ENCODE measurements around the gene CACNB4. TPM values are rescaled to one million over a fixed set of nuclear protein-coding genes. Genes with fewer than 3 reads are reported as not detected.

CACNB4 gene
- total and polyA plus RNA-seq, 10 of the 15 experiments (the other 5 are each of a cell fraction or from before 2014, with no cell fraction given), result 2.0 to 21.6 (median 9.3) TPM

DNA sequence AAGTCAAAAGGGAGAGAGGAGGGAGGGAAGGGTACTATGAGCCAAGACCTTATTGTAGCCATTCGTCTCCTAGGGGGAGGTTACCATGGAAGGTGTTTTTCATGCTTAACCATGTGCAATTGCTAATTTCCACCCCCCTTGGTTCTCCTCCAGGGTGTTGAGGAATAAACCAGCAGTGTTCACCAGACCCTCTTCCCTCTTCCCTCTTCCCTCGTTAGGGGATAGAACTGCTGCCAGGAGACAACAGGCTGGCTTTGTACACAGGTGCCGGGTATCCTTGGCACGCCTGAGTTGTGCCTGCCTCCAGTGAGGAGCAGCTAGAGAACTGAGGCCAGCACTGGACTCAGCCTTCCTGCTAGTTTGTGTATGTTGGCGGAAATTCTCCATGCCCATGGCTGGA is 229.6 kb downstream of the CACNB4 start:
- Histone ChIP-seq H3K9me3 (replicated peaks; ENCODE audit: control insufficient read depth, insufficient read depth, low read length) (no peaks in the 10 kb centered on the region), H3K4me2 (ENCODE audit: control insufficient read depth, insufficient read depth) (no peak overlapping the region), H3K9ac (ENCODE audit: control insufficient read depth, insufficient read depth, low read length) (no peak overlapping the region), H3K27me3 (replicated peaks in 1 of 2; ENCODE audit: control insufficient read depth in 2 of 2, insufficient read depth in 2 of 2, low read length in 1 of 2) (0 out of 4 replicates have a peak, but pooled peaks cover 0 to 1% of the 10 kb centered on the region in 2 experiments), H3K4me3 (no peak overlapping the region), H3K79me2 (ENCODE audit: control insufficient read depth, insufficient read depth, low read length) (no peaks in the 10 kb centered on the region), H3K27ac (ENCODE audit: control insufficient read depth, insufficient read depth) (no peak overlapping the region), H3K36me3 (ENCODE audit: control insufficient read depth in 2 of 2, insufficient read depth in 2 of 2, low read length in 1 of 2) (no peaks in the 10 kb centered on the region), H2AFZ (ENCODE audit: control insufficient read depth, low read depth, low read length) (no peak overlapping the region), H4K20me1 (ENCODE audit: control insufficient read depth, insufficient read depth) (no peaks in the 10 kb centered on the region), H3K4me1 (ENCODE audit: control insufficient read depth, insufficient read depth, low read length) (no peaks in the 10 kb centered on the region)
- no peak for TF ChIP-seq SREBF1 (IDR thresholded peaks at IDR 0.05; ENCODE audit: low read length)
- TF ChIP-seq CHD4 (IDR thresholded peaks at IDR 0.05), result no peak
- no peak for TF ChIP-seq NFIC (IDR thresholded peaks at IDR 0.05; ENCODE audit: low read depth, low read length)
- TF ChIP-seq ZNF384 (IDR thresholded peaks at IDR 0.05; ENCODE audit: borderline replicate concordance, low read depth, low read length), result no peak
- no peak for TF ChIP-seq SMC3 (IDR thresholded peaks at IDR 0.05; ENCODE audit: borderline replicate concordance, low read length)
- no peak for TF ChIP-seq NRF1 (conservative IDR thresholded peaks at IDR 0.05; ENCODE audit: low read depth, low read length)
- TF ChIP-seq, protein P1, sequence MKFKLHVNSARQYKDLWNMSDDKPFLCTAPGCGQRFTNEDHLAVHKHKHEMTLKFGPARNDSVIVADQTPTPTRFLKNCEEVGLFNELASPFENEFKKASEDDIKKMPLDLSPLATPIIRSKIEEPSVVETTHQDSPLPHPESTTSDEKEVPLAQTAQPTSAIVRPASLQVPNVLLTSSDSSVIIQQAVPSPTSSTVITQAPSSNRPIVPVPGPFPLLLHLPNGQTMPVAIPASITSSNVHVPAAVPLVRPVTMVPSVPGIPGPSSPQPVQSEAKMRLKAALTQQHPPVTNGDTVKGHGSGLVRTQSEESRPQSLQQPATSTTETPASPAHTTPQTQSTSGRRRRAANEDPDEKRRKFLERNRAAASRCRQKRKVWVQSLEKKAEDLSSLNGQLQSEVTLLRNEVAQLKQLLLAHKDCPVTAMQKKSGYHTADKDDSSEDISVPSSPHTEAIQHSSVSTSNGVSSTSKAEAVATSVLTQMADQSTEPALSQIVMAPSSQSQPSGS (IDR thresholded peaks at IDR 0.05; ENCODE audit: low read length), result no peak
- no peak for TF ChIP-seq NR2C1 (IDR thresholded peaks at IDR 0.05)
- TF ChIP-seq TAF1 (IDR thresholded peaks at IDR 0.05; ENCODE audit: borderline replicate concordance, low read depth, low read length), result no peak
- ChIA-PET RAD21 (ENCODE audit: unreplicated experiment) (no interaction called here), POLR2A (no interaction called here), SMC1A (ENCODE audit: uncharacterized antibody, unreplicated experiment) (no interaction called here), CTCF (no interaction called here)
- WGBS (ENCODE audit: insufficient coverage, insufficient replicate concordance, low lambda C conversion rate, missing lambda C conversion rate), result 77% methylated on average over 5 of the region's 5 CpGs
- ATAC-seq (no peak), DNase-seq (ENCODE audit: low read depth, low spot score) (no peak), FAIRE-seq (no peak)
- in situ Hi-C loops (cut with MboI) (no loop called here), intact Hi-C loops (cut with micrococcal nuclease; ENCODE audit: unreplicated experiment) (no loop called here)
- BruUV-seq (replicated peaks), result no TSS peak
